Measurements from ENCODE around the gene KLC1.

The KLC1 gene

DNA sequence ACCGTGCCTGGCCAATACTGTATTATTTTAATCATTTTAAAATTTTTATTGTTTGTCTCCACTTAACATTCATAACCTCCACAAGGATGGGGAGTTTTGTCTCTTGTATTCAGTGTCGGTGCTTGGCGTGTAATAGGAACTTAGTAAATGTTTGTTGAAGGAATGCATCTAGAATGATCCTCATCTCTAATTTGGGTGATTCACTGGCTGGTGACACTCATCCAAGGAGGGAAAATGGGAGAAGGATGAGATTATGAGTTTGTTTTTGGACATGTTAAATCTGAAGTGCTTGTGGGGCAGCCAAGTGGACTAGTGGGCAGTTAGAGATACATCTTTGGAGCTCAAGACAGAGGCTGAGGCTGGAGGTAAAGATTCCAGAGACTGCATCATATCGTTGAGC, 5.1 kb downstream of the KLC1 start:
- no peak for DNase-seq (ENCODE audit: low spot score)
- TF ChIP-seq CTCF (IDR thresholded peaks at IDR 0.05; ENCODE audit: extremely low read depth, missing control alignments): no peak

GRCh38 chr14:103638594-103638993, 9.6 kb downstream of the KLC1 start:
- DNase-seq (ENCODE audit: low spot score): no peak
- no peak for TF ChIP-seq CTCF (IDR thresholded peaks at IDR 0.05; ENCODE audit: extremely low read depth, missing control alignments)

- TF ChIP-seq CTCF (IDR thresholded peaks at IDR 0.05; ENCODE audit: extremely low read depth, missing control alignments): no peak
- no peak for DNase-seq (ENCODE audit: low spot score)
Measured at GRCh38 chr14:103641161-103641560, 12.2 kb downstream of the KLC1 start.

GRCh38 chr14:103646189-103646588, 17.2 kb downstream of the KLC1 start:
- DNase-seq (ENCODE audit: low spot score): no peak
- no peak for TF ChIP-seq CTCF (IDR thresholded peaks at IDR 0.05; ENCODE audit: extremely low read depth, missing control alignments)

DNA sequence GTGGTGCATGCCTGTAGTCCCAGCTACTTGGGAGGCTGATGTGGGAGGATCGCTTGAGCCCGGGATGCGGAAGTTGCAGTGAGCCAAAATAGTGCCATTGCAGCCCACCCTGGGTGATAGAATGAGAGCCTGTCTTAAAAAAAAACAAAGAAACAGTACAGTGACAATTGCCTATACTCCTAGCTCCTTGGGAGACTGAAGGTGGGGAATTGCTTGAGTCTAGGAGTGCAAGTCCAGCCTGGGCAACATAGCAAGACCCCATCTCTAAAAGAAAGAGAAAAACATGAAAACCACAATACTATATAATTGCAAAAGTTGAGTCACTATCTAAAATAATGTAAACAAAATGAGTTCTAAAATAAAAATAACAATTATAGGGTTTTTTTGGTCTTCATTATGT, 20.0 kb downstream of the KLC1 start:
- DNase-seq (ENCODE audit: low spot score): no peak
- no peak for TF ChIP-seq CTCF (IDR thresholded peaks at IDR 0.05; ENCODE audit: extremely low read depth, missing control alignments)

GRCh38 chr14:103650213-103650612, 21.2 kb downstream of the KLC1 start:
- DNase-seq (ENCODE audit: low spot score): no peak
- no peak for TF ChIP-seq CTCF (IDR thresholded peaks at IDR 0.05; ENCODE audit: extremely low read depth, missing control alignments)

- no peak for TF ChIP-seq CTCF (IDR thresholded peaks at IDR 0.05; ENCODE audit: extremely low read depth, missing control alignments)
- no peak for DNase-seq (ENCODE audit: low spot score)
Measured at GRCh38 chr14:103651585-103651984, 22.6 kb downstream of the KLC1 start.
